Osteoblast (primary cell): Measurements from ENCODE around the gene RANGRF. TPM values are rescaled to one million over a fixed set of nuclear protein-coding genes. Genes with fewer than 3 reads are reported as not detected.

Experiments
- DNase-seq: peaks from one replicate; pipeline ENCODE4 v3.0.0; 2011; ENCODE audit warnings: low spot score, mixed read lengths; ENCODE audit not compliant: insufficient read length; ENCODE audit errors: missing footprints
- H2AFZ ChIP-seq: 2 replicates; pipeline ENCODE4 v1.6.0; 2011; ENCODE audit warnings: mild to moderate bottlenecking, low read length
- H3K27ac ChIP-seq: 2 replicates; pipeline ENCODE4 v1.5.1; 2011; ENCODE audit warnings: mild to moderate bottlenecking, low read depth, low read length, moderate library complexity
- H3K27me3 ChIP-seq: 2 replicates; pipeline ENCODE4 v1.6.0; 2012; ENCODE audit warnings: mild to moderate bottlenecking, control low read depth, inconsistent platforms, low read length, moderate library complexity; ENCODE audit not compliant: insufficient read depth
- H3K36me3 ChIP-seq: 2 replicates; pipeline ENCODE4 v1.5.1; 2011; ENCODE audit warnings: mild to moderate bottlenecking, low read length, control low read depth, moderate library complexity; ENCODE audit not compliant: insufficient read depth
- H3K4me1 ChIP-seq: 2 replicates; pipeline ENCODE4 v1.5.1; 2011; ENCODE audit warnings: mild to moderate bottlenecking, low read length, control low read depth, moderate library complexity; ENCODE audit not compliant: insufficient read depth
- H3K4me2 ChIP-seq: 2 replicates; pipeline ENCODE4 v1.6.0; 2011; ENCODE audit warnings: mild to moderate bottlenecking, low read length; ENCODE audit not compliant: insufficient read depth
- H3K4me3 ChIP-seq: fragments of 200-600 bp; sonication (generic); 3 replicates; pipeline ENCODE4 v1.5.1; 2012; ENCODE audit warnings: mild to moderate bottlenecking, low read length, inconsistent platforms; ENCODE audit not compliant: insufficient read depth
- H3K79me2 ChIP-seq: 2 replicates; pipeline ENCODE4 v1.6.0; 2012; ENCODE audit warnings: mild to moderate bottlenecking, low read length, control low read depth, inconsistent platforms; ENCODE audit not compliant: insufficient read depth
- H3K9me3 ChIP-seq: 2 replicates; pipeline ENCODE4 v1.5.1; 2011; ENCODE audit warnings: low read depth, low read length, control low read depth
- H4K20me1 ChIP-seq: 2 replicates; pipeline ENCODE4 v1.6.0; 2012; ENCODE audit warnings: mild to moderate bottlenecking, low read length, control low read depth; ENCODE audit not compliant: insufficient read depth
- total RNA-seq: library from RNA; depleted of rRNA; stranded (reverse); fragments of >200 nt; gene quantifications from 2 replicates; pipeline ENCODE4 v1.2.3, GENCODE V29; 2012
- TF ChIP-seq, protein P1 (sequence below): IDR thresholded peaks from 2 replicates; pipeline ENCODE4 v1.5.1; 2011; ENCODE audit warnings: mild to moderate bottlenecking, low read depth, low read length, moderate library complexity; ENCODE audit errors: extremely low read depth

Gene RANGRF
- total RNA-seq, 1 donor: 8.3 TPM

DNA sequence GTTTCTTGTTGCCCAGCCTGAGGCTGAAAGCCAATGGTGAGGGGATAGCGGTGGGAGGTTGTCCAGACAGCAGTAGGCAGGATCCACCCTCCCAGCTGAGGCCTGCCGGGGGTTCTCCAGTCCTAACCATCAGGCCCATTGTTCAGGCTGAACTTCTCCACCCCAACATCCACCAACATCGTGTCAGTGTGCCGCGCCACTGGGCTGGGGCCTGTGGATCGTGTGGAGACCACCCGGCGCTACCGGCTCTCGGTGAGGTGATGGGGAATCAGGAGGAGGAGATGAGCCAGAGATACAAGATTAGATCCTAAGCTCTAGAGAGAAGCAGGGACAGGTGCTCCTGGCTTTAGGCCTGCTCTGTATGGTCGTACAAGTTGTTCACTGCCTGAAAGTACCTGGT, 33.6 kb upstream of the RANGRF start:
- no peak overlapping the region for H3K4me2 ChIP-seq
- H3K9me3 ChIP-seq: no peaks in the 10 kb centered on the region
- peaks cover 26% of the 10 kb centered on the region for H3K79me2 ChIP-seq
- TF ChIP-seq, protein P1, sequence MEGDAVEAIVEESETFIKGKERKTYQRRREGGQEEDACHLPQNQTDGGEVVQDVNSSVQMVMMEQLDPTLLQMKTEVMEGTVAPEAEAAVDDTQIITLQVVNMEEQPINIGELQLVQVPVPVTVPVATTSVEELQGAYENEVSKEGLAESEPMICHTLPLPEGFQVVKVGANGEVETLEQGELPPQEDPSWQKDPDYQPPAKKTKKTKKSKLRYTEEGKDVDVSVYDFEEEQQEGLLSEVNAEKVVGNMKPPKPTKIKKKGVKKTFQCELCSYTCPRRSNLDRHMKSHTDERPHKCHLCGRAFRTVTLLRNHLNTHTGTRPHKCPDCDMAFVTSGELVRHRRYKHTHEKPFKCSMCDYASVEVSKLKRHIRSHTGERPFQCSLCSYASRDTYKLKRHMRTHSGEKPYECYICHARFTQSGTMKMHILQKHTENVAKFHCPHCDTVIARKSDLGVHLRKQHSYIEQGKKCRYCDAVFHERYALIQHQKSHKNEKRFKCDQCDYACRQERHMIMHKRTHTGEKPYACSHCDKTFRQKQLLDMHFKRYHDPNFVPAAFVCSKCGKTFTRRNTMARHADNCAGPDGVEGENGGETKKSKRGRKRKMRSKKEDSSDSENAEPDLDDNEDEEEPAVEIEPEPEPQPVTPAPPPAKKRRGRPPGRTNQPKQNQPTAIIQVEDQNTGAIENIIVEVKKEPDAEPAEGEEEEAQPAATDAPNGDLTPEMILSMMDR: no peak
- no peaks in the 10 kb centered on the region for H4K20me1 ChIP-seq
- H3K4me3 ChIP-seq: no peak overlapping the region
- no peak overlapping the region for H2AFZ ChIP-seq
- peaks cover 25% of the 10 kb centered on the region for H3K36me3 ChIP-seq
- peaks cover 4% of the 10 kb centered on the region for H3K4me1 ChIP-seq
- no peak for DNase-seq
- no peaks in the 10 kb centered on the region for H3K27me3 ChIP-seq
- H3K27ac ChIP-seq: no peak overlapping the region

DNA sequence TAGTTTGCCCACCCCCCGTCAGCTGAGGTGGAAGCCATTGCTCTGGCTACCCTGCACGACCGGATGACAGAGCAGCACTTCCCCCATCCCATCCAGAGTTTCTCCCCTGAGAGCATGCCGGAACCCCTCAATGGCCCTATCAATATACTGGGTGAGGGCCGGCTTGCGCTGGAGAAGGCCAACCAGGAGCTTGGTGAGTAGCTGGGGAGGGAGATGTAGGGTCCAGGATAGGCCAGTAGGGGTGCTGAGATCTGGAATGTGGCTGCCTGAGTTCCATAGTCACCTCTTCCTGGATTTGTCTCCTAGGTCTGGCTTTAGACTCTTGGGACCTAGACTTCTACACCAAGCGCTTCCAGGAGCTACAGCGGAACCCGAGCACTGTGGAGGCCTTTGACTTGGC, 33.0 kb upstream of the RANGRF start:
- Histone ChIP-seq H3K4me3 (no peak overlapping the region), H3K79me2 (peaks cover 20% of the 10 kb centered on the region), H3K4me1 (no peaks in the 10 kb centered on the region), H3K27me3 (no peaks in the 10 kb centered on the region), H3K9me3 (no peaks in the 10 kb centered on the region), H4K20me1 (no peaks in the 10 kb centered on the region), H3K4me2 (no peak overlapping the region), H3K36me3 (peaks cover 29% of the 10 kb centered on the region), H3K27ac (no peak overlapping the region), H2AFZ (no peak overlapping the region)
- TF ChIP-seq, protein P1: peak; percentile 23
- DNase-seq: no peak

GRCh38 chr17:8256291-8256690, 32.2 kb upstream of the RANGRF start:
- no peak overlapping the region for H2AFZ ChIP-seq
- no peak overlapping the region for H3K4me3 ChIP-seq
- TF ChIP-seq, protein P1: no peak
- DNase-seq: no peak
- H3K27ac ChIP-seq: no peak overlapping the region
- no peaks in the 10 kb centered on the region for H3K4me1 ChIP-seq
- H4K20me1 ChIP-seq: no peaks in the 10 kb centered on the region
- H3K9me3 ChIP-seq: no peaks in the 10 kb centered on the region
- no peaks in the 10 kb centered on the region for H3K27me3 ChIP-seq
- no peak overlapping the region for H3K4me2 ChIP-seq
- H3K79me2 ChIP-seq: peaks cover 12% of the 10 kb centered on the region
- H3K36me3 ChIP-seq: peaks cover 34% of the 10 kb centered on the region

- no peak overlapping the region for H3K27ac ChIP-seq
- H3K27me3 ChIP-seq: no peaks in the 10 kb centered on the region
- H2AFZ ChIP-seq: no peak overlapping the region
- H3K79me2 ChIP-seq: peaks cover 10% of the 10 kb centered on the region
- no peaks in the 10 kb centered on the region for H4K20me1 ChIP-seq
- no peaks in the 10 kb centered on the region for H3K4me1 ChIP-seq
- peaks cover 34% of the 10 kb centered on the region for H3K36me3 ChIP-seq
- no peak overlapping the region for H3K4me2 ChIP-seq
- TF ChIP-seq, protein P1: no peak
- no peaks in the 10 kb centered on the region for H3K9me3 ChIP-seq
- H3K4me3 ChIP-seq: no peak overlapping the region
- no peak for DNase-seq
Observed at GRCh38 chr17:8256691-8257090, 31.8 kb upstream of the RANGRF start.
